Stimulated activated CD4-positive, alpha-beta T cell treated with anti-CD3 and anti-CD28 coated beads, Interleukin-15, amount 100 ng/mL, for 48 hours (primary cell): Measurements from ENCODE around the gene OR6Y1.

Source experiments
- DNase-seq, 2 donors: peaks; one replicate each; pipeline ENCODE4 v3.0.0-alpha.2; 2020; ENCODE audit warnings: low read depth in 2 of 2

OR6Y1 gene, protein sequence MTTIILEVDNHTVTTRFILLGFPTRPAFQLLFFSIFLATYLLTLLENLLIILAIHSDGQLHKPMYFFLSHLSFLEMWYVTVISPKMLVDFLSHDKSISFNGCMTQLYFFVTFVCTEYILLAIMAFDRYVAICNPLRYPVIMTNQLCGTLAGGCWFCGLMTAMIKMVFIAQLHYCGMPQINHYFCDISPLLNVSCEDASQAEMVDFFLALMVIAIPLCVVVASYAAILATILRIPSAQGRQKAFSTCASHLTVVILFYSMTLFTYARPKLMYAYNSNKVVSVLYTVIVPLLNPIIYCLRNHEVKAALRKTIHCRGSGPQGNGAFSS

DNA sequence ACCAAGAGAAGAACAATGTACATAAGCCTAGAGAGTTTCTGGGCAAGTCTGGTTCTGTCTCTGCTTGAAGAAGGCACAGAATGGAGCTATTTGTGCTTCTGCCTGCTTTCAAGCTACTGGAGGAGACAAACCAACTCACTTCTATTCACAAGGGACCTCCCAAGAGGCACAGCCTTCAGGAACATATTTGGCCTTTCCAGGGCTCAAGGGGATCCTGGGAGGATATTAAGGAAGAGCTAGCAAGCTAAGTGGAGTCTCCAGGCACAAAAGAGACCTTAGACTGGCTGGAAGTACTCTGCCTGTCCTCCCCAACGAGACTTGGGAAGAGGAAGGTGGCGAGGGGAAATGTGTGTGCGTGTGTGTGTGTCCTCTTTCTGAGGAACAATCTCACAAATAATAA is at the start of gene OR6Y1:
OR6Y1 (minus strand) TSS at position 54 of the 400 bp plus-strand sequence. CDS start 6,300 bp downstream, outside the sequence.
- DNase-seq, result no peak

DNA sequence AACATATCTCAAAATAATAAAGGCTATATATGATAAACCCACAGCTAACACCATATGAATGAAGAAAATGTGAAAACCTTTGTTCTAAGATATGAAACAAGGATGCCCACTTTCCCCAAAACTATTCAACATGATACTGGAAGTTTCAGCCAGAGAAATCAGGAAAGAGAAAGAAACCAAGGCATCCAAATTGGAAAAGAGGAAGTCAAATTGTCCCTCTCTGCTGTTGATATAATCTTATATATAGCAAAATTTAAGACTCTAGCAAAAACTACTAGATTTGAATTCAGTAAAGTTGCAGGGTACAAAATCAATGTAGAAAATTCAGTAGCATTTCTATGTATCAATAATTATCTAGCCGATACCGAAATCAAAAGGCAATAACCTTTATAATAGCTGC is 46.5 kb upstream of the OR6Y1 start:
- DNase-seq, result no peak

DNA sequence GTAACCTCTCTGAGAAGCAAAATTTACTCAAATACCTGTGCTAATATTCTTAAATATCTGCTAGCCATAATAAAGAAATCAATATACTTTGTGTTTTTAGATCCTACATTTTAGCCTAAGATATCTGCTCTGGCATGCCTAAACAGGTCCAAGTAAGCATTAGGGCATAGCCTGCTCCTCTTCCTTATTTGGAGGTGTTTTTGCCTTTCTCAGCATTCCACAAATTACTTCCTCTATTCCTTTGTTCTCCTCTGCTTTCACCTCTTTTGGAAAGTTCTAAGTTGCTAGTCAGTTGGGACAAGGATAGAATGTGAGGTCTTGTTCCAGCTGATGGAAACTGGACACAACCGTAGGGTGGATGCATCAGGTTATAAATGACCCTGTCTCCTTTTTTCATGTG is 32.7 kb upstream of the OR6Y1 start:
- DNase-seq, result no peak

DNA sequence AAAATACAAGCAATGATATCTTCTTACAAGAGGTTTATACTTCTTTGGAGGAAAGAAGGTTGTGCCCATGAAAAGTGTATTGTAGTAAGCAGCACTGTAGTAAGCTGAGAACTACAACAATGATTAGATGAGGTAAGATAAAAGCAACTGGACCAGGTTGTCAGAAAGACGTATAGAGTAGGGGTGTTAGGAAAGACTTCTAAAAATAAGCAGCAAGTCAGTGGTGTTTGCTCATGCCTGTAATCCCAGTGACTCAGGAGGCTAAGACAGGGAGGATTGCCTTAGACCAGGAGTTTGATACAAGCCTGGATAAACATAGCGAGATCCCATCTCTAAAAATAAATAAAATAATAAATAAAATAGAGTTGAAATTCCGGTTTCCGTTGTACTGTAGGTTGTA is 29.8 kb upstream of the OR6Y1 start:
- DNase-seq, result no peak

DNA sequence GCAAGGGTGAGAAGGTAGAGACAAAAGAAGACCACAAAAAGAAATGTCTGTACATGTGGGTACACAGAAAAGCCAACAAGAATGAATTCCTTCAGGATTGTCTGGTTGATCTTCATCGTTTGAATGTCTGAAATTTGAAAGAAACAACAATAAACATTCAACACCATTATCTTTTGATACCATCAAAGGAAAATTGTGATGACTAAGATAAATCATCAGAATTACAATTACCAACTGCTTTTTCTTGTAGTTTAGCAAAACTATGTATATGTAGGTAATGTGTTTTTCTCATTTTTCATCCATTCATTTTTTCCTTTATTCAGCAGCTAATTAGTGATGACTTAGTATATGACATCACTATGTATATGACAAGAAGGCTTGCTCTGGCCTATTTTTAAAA is 25.5 kb upstream of the OR6Y1 start, which contains the start of gene OR10X1:
OR10X1 (minus strand) TSS at position 167 of the 400 bp plus-strand sequence; CDS start at position 167, 0 bp downstream.
- DNase-seq, result no peak

DNA sequence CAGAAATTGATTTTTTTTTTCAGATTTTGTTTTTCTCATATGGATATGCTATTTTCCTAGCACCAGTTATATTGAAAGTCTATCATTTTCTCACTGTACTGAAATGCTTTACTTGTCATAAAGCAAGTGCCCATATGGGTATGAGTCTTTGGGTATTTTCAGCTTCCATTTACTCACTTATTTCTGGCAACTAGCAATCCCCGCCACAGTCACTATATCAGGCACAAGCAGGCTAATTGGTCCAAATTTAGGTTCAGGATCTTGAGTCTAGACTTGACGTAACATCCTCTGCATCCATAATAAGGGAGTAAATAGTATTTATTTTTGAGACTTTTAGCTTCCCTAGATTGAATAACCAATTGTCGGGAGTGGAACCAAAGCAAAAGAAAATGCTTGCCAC is 23.4 kb upstream of the OR6Y1 start:
- DNase-seq, result no peak

DNA sequence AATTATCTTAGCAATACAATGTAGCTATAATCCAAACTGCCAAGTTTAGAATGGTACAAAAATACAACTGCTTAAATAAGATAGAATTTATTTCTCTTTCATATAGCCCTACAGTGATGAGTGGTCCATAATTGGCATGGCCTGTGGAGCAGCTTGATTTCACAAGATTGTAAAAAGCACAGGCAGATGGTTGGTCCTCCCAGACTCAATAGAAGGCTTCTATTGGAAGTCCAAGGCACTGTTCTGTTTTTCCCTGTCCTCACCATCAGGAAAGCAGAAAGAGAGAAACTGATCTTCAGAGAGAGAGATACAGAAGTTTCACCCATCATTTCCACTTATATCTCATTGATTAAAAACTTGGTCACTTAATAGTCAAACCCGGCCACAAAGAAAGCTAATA is 18.0 kb upstream of the OR6Y1 start:
- DNase-seq, result no peak

DNA sequence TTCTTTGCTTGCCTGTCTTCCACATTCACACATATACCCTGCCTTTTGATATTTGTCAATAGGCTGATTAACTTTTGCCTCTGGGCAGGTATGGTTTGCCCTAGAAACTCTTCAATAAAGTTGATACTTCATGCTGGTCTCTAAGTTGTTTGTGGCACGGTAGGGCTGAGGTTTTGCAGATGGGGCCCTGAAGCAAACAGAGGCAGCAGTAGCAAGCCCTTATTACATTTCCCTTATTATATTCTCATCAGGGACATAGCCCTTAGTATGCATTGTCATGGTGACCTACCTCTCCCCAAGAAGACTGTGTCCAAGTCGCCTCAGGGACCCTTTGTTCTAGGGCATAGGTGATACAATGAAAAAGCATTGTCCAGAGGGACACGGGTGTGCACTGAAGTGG is 16.3 kb upstream of the OR6Y1 start, which contains the start of gene OR6P1:
OR6P1 (minus strand) TSS at position 101 of the 400 bp plus-strand sequence. CDS start 6,976 bp downstream, outside the sequence.
- DNase-seq, result no peak

DNA sequence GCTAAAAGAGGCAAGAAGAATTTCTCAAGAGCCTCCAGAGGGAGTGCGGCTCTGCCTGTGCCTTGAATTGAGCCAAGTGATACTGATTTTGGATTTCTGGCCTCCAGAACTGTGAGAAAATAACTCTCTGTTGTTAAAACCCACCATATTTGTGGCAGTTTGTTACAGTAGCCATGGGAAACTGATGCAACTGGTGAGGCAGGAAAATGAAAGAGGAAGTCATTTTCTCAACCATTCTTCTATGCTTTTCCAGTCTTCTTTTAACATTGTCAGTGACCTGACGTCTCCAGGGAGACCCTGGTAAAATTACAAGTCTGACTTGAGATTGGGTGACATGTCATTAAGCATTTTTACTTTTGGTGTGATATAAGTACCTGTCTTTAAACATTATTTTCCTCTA is 10.4 kb upstream of the OR6Y1 start:
- DNase-seq, result no peak

DNA sequence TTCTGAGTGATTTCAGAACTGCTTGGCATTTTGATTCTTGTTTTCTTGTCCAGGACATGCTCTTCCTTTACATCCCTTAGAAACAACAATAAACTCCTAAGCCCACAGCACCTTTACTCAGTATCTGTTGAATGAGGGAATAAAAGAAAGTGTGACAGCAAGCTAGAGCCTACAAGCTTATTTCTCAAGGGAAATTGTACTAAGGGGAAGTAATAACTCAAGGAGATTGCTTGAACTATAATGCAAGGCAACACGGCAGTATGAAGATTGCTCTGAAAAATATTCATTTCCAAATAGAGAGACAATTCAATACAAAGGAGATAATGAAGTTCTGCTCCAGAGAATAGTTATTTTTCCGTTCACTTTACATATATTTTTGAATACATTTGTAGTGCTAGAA is 9.6 kb upstream of the OR6Y1 start:
- no peak for DNase-seq

DNA sequence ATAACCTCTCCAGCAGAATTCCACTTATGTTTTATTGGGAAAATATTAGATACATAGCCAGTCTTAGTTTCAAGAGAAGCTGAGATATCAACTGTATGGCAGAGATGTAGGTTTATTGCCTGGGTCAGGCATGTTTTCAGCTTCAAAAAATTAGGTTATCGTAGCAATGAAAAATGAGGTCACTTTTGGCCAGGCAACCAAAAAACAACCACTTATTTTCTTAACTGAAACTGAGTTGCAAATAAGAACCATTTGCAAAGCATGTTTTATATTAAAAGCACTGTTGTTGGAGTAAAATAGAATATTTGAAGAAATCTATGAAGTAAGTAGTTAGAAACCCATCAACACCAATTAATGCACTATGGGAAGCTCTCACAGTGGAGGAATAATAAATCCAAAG is 5.5 kb upstream of the OR6Y1 start:
- DNase-seq, result no peak

DNA sequence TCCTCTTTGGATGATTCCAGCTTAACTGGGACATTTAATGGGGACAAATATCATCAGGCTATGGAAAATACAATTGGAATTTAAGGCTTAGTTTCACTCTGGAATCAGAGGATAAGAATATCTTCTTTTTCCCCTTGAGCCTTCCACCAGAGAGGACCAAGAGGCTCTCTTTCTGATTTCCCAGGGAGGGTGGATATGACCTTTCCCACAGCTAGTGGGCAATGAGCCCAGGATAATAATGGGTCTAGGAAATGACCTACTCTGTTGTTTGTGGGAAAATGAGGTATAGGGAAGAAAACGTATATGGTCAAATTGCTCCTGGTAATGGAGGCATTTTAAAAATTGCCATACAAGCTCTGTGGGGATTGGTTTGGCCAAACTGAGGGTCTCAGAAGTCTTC is 1.9 kb downstream of the OR6Y1 start:
- DNase-seq, result no peak

DNA sequence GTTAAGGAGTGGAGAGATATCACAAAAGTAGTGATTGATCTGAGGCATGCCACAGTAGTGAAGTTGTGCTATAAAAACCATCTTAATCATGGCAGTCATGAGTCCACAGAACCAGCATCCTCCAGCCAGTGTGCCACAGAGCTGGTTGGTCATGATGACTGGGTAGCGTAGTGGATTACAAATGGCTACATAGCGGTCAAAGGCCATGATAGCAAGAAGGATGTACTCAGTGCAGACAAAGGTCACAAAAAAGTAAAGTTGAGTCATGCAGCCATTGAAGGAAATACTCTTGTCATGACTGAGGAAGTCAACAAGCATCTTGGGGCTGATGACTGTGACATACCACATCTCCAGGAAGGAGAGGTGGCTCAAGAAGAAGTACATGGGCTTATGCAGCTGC is 6.7 kb downstream of the OR6Y1 start:
- DNase-seq, result no peak

DNA sequence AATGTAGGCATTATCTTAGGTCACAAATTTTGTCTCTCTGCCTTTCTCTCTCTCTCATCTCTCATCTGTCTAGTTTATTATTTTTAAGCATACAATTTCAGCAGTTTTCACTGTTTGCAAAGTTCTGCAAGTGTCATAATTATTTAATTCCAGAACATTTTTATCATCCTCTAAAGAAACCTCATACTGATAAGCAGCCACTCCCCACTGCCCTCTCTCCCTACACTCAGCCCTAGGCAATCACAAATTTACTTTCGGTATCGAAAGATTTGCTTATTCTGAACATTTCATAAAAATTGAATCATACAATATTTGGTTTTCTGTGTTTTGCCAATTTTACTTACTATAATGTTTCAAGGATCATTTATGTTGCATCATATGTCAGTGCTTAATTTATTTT is 16.6 kb downstream of the OR6Y1 start:
- no peak for DNase-seq

DNA sequence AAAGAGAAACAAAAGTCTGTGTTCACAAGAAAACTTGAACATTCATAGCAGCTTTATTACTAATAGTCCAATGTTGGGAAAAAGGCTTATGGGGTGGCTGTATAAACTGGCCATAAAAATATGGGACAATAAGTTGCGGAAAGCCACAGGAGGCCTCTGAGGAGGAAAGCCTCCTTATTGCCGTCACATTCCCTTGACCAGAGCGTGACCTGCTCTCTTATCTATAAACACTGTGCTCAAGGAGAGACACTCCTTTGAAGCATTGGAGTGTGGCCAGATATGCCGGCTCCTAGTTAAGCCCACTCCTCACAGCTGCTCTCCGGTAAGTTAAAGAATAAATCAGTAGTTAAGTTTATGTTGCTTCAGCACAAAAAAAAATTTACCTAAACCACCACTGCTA is 19.7 kb downstream of the OR6Y1 start:
- DNase-seq, result no peak

DNA sequence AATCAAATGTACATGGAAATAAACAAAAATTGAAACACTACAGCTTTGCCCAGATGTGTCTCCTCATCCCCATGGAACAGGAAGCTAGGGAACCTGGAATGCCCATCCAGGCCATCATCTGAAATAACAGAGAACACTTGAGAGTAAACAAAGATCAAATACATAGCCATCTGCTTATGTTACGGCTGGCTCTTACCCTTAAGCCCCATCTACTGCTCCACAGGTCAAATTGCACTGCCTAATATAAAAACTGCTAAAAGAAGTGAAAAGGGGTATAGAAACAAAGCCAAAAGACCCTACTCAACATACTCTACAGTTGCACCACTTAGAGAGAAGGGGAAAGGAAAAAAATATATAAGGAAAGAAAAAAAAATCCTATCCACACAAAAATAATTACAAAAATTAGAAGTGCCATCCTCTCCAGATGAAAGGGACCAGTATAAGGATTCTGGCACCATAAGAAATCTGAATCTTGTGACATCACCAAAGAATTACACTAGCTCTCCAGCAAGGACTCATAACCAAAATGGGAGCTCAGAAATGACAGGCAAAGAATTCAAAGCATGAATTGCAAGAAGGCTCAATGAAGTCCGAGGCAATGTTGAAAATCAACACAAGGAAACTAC is 26.9 kb downstream of the OR6Y1 start:
- no peak for DNase-seq

DNA sequence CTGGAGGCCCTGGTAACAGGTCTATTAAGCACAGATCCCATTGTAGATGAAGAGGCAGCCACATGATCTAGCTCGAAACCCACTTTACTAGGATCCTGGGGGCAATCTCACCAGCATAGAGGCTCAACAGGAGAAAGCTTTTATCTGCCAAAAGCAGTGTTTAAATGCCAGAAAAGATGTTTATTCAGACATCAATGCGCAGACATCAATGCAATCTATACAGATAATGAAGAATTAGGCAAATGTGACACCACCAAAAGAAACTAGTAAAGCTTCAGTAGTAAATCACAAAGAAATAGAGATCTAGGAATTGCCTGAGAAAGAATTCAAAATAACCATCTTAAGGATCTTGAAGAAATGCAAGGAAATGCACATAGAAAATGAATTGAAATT is 32.5 kb downstream of the OR6Y1 start:
- DNase-seq, result no peak

DNA sequence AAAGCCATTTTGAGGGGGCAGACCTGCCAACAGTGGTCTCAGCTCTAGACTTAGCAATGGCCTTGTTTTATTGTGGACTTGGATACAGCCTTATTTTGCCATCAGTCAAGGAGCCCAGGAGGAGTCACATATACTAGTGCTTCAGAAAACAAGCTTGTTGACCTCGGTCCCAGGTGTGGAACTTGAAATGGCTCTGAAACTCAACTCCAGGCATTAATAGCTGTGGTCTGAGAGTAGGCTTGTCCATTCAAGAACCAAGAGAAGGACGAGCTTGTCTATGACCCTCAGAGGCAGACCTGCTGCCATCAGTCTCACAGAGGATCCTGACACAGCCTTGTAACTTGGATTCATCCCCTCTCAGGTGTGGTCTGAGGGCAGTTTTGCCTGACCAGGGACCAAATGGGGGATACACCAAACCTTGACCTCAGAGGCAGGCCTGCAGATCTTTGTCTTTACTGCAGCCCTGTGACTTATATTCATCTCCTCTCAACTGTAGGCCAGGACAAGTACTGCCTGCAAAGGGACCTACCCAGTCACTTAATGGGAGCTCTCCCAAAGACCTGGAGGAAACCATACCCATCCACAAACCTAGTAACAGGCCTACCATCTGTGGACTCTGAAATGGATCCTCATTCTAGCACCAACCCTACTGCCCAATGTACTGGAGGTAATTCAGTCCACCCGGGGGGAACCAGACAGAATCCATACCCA is 33.1 kb downstream of the OR6Y1 start:
- no peak for DNase-seq

DNA sequence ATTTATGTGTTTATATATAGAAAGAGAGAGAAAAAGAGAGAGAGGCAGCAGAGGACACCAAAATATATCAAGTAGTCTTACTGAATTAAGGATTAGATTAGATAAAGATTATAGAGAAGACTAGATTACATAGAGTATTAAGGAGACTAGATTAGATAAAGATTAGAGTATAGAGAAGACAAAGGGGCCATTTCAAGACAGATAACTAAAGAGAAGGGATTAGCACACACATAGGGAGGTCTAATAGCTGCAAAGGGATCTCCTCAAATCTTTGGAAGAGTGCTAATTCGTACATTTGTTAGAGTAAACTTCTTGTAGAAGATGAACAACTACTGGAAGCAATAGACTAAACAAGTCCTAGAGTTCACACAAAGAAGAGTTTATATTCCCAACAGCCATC is 34.2 kb downstream of the OR6Y1 start:
- no peak for DNase-seq

DNA sequence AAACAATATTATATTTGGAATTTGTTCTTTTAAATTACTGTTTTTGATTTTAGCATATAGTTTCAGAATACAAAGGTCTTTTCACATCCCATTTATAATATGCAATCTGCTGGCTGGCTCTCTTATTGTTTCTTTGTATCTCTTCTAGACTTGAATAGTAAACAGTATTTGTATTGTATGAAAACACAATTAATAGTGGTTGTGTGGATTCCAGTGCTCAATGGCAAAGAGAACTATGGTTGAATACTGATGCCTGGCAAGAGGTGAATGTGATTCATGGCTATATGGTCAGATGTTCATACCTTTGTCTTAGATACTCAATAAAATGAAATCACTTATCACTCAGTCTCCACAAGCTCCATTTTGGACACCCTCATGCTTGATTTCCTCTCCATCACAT is 37.2 kb downstream of the OR6Y1 start:
- DNase-seq, result no peak

DNA sequence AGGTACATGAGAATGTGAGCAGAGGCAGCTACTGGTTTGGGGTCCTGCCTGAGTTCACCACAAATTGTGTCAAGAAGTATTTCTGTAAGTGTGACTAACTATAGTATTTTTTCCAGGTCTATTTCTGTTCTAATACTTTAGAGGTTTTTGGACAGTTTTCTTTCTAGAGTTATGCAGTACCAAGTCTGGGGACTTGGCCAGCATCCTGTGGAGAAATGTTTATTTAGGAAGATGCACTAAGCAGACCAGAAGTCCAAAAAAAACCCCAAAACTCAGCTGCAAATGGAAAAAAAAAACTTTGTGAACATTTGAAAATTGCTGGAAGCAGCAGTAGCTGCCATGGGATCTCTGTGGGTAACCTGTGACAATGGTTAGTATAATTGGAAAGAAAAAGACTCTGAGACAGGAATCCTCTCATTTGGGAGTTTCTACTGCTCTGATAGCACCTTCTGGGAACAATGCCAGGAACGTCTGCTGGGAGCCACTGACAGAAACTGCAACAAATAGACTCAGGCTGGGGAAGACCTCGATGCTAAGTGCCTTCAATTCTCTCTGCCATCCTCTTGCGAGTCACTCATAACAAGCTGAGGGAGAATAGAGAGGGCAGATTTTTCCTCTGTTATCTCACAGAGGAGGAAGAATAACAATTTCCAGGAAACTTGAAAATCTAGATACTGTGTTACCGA is 44.6 kb downstream of the OR6Y1 start:
- DNase-seq, result no peak

DNA sequence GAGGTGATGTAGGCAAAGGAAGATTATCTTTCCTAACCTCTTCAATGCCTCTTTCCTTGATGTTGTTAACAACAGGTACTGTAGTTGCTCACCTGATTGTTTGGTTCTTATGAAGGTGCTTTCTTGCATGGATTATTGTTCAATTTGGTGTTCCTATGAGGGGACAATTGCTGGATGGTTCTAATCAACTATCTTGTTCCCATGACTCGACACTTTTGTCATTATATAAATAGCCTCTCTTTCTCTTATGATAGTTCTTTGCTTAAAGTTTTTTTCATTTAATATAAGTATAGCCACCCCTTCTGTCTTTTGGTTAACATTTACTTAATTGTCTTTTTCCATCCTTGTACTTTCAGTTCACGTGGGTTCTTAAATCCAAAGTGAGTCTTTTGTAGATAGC is 46.7 kb downstream of the OR6Y1 start:
- DNase-seq, result no peak
